Glutamatergic neuron (in vitro differentiated cells): ENCODE results near the gene VWF. TPM values are rescaled to one million over a fixed set of nuclear protein-coding genes. Genes with fewer than 3 reads are reported as not detected.
"Not testable (repeated sequence)": the region's sequence is repeated elsewhere in the genome, so short reads cannot be mapped to it uniquely, and the experiment has no call there.

Source experiments
- DNase-seq: peaks from one replicate; pipeline ENCODE4 v3.0.0; 2022
- H3K27ac Mint-ChIP-seq: one replicate; pipeline ENCODE4 v1.8.0; 2020; ENCODE audit warnings: mild to moderate bottlenecking, mixed read lengths, inconsistent platforms; ENCODE audit not compliant: unreplicated experiment
- H3K27me3 Mint-ChIP-seq: one replicate; pipeline ENCODE4 v1.8.0; 2020; ENCODE audit warnings: mild to moderate bottlenecking, moderate library complexity, mixed read lengths, inconsistent platforms; ENCODE audit not compliant: unreplicated experiment
- H3K36me3 Mint-ChIP-seq: one replicate; pipeline ENCODE4 v1.8.0; 2020; ENCODE audit warnings: mild to moderate bottlenecking, mixed read lengths, inconsistent platforms; ENCODE audit not compliant: unreplicated experiment
- H3K4me1 Mint-ChIP-seq: one replicate; pipeline ENCODE4 v1.8.0; 2020; ENCODE audit warnings: mild to moderate bottlenecking, low read depth, mixed read lengths, inconsistent platforms; ENCODE audit not compliant: unreplicated experiment
- H3K4me3 Mint-ChIP-seq: one replicate; pipeline ENCODE4 v1.8.0; 2020; ENCODE audit warnings: mild to moderate bottlenecking, mixed read lengths, inconsistent platforms; ENCODE audit not compliant: unreplicated experiment
- H3K9me3 Mint-ChIP-seq: one replicate; pipeline ENCODE4 v1.8.0; 2020; ENCODE audit warnings: mild to moderate bottlenecking, moderate library complexity, mixed read lengths, inconsistent platforms; ENCODE audit not compliant: unreplicated experiment
- CTCF ChIP-seq: fragments of 200-600 bp; sonication (generic); IDR thresholded peaks from one replicate; pipeline ENCODE4 v1.5.0; 2021; ENCODE audit not compliant: partially characterized antibody, unreplicated experiment
- total RNA-seq: library from RNA; stranded (reverse); fragmentation: NEBNext Ultra II Directional; extraction: Animal tissue kit (Norgen Biotek cat#: 25700); gene quantifications from one replicate; pipeline ENCODE4 v1.2.1, GENCODE V29; 2021; ENCODE audit not compliant: unreplicated experiment

VWF gene
- total RNA-seq, 1 donor from 2014 or later = 0.37 TPM

- peaks cover 10% of the 10 kb centered on the region for H3K27me3 Mint-ChIP-seq
- H3K36me3 Mint-ChIP-seq = peaks cover 9% of the 10 kb centered on the region
- TF ChIP-seq CTCF = no peak
- H3K4me3 Mint-ChIP-seq = no peak overlapping the region
- H3K27ac Mint-ChIP-seq = no peak overlapping the region
- no peaks in the 10 kb centered on the region for H3K9me3 Mint-ChIP-seq
- H3K4me1 Mint-ChIP-seq = no peaks in the 10 kb centered on the region
- no peak for DNase-seq
Measured at GRCh38 chr12:6161124-6161882, 36.8 kb upstream of the VWF start.

- H3K27ac Mint-ChIP-seq, DNase-seq, H3K9me3 Mint-ChIP-seq: not testable (repeated sequence)
Measured at GRCh38 chr12:6160049-6160649, 35.7 kb upstream of the VWF start.

GRCh38 chr12:6159166-6160011, 34.9 kb upstream of the VWF start:
- not testable (repeated sequence) for H3K27ac Mint-ChIP-seq, H3K4me1 Mint-ChIP-seq, H3K4me3 Mint-ChIP-seq, H3K36me3 Mint-ChIP-seq, H3K9me3 Mint-ChIP-seq, DNase-seq
- H3K27me3 Mint-ChIP-seq = peaks cover 10% of the 10 kb centered on the region

More at GRCh38 chr12:6160049-6160649, 35.7 kb upstream of the VWF start:
- not testable (repeated sequence) for H3K4me1 Mint-ChIP-seq, H3K36me3 Mint-ChIP-seq, H3K4me3 Mint-ChIP-seq
- peaks cover 10% of the 10 kb centered on the region for H3K27me3 Mint-ChIP-seq

GRCh38 chr12:6158749-6159148, 34.3 kb upstream of the VWF start:
- peaks cover 9% of the 10 kb centered on the region for H3K36me3 Mint-ChIP-seq
- TF ChIP-seq CTCF = no peak
- no peak overlapping the region for H3K27ac Mint-ChIP-seq
- no peaks in the 10 kb centered on the region for H3K4me1 Mint-ChIP-seq
- H3K9me3 Mint-ChIP-seq = no peaks in the 10 kb centered on the region
- DNase-seq = no peak
- H3K4me3 Mint-ChIP-seq = no peak overlapping the region
- peaks cover 10% of the 10 kb centered on the region for H3K27me3 Mint-ChIP-seq

- Mint-ChIP-seq H3K27me3 (peaks cover 10% of the 10 kb centered on the region), H3K4me1 (no peaks in the 10 kb centered on the region), H3K9me3 (no peaks in the 10 kb centered on the region), H3K27ac (no peak overlapping the region), H3K4me3 (no peak overlapping the region), H3K36me3 (peaks cover 9% of the 10 kb centered on the region)
- DNase-seq = no peak
- TF ChIP-seq CTCF = no peak
Measured at GRCh38 chr12:6158255-6158654, 33.8 kb upstream of the VWF start.
